Fibroblast of lung (primary cell): ENCODE results near the gene FRMD1. TPM values are rescaled to one million over a fixed set of nuclear protein-coding genes. Genes with fewer than 3 reads are reported as not detected.
A peak's percentile ranks its signal among the peaks of the same experiment; 100 is the strongest.

Experiments used
- DNase-seq, 2 donors: peaks; one replicate each; pipeline versions ENCODE4 v3.0.0 to v3.0.0-alpha.2; 2010; ENCODE audit warnings: low read depth in 2 of 2
- H2AFZ ChIP-seq: 2 replicates; pipeline ENCODE4 v1.5.1; 2012; ENCODE audit warnings: low read length, control low read depth, inconsistent platforms
- H3K27ac ChIP-seq: 2 replicates; pipeline ENCODE4 v1.5.1; 2011; ENCODE audit warnings: low read length, control low read depth; ENCODE audit not compliant: insufficient read depth
- H3K27me3 ChIP-seq: 2 replicates; pipeline ENCODE4 v1.5.1; 2011; ENCODE audit warnings: mild to moderate bottlenecking, low read length; ENCODE audit not compliant: control insufficient read depth, insufficient read depth
- H3K36me3 ChIP-seq: 2 replicates; pipeline ENCODE4 v1.5.1; 2011; ENCODE audit warnings: low read length; ENCODE audit not compliant: control insufficient read depth, insufficient read depth
- H3K4me1 ChIP-seq: 2 replicates; pipeline ENCODE4 v1.5.1; 2011; ENCODE audit warnings: low read length; ENCODE audit not compliant: control insufficient read depth, insufficient read depth; ENCODE audit errors: extremely low read depth
- H3K4me2 ChIP-seq: 2 replicates; pipeline ENCODE4 v1.5.1; 2011; ENCODE audit warnings: low read length, control low read depth; ENCODE audit not compliant: insufficient read depth; ENCODE audit errors: extremely low read depth
- H3K4me3 ChIP-seq, 4 experiments: fragments of 200-600 bp in 1 of 4; sonication (generic) in 1 of 4; replicated peaks in 1 of 4; 2 replicates each; pipeline ENCODE4 v1.5.1; 2011 to 2016; ENCODE audit warnings: low read length in 4 of 4, low read depth in 3 of 4, mild to moderate bottlenecking in 3 of 4, control low read depth in 2 of 4, inconsistent platforms in 1 of 4, mixed read lengths in 1 of 4; ENCODE audit not compliant: insufficient read depth in 1 of 4; ENCODE audit errors: control extremely low read depth in 1 of 4
- H3K79me2 ChIP-seq: 2 replicates; pipeline ENCODE4 v1.5.1; 2012; ENCODE audit warnings: mild to moderate bottlenecking, low read length, inconsistent platforms; ENCODE audit not compliant: control insufficient read depth, insufficient read depth
- H3K9ac ChIP-seq: 2 replicates; pipeline ENCODE4 v1.5.1; 2011; ENCODE audit warnings: mild to moderate bottlenecking, low read length, control low read depth; ENCODE audit not compliant: insufficient read depth
- H3K9me3 ChIP-seq: 2 replicates; pipeline ENCODE4 v1.5.1; 2012; ENCODE audit warnings: low read depth, low read length; ENCODE audit not compliant: control insufficient read depth, insufficient read depth
- H4K20me1 ChIP-seq: 2 replicates; pipeline ENCODE4 v1.5.1; 2011; ENCODE audit warnings: low read length; ENCODE audit not compliant: control insufficient read depth, insufficient read depth; ENCODE audit errors: extremely low read depth
- CTCF ChIP-seq, 2 donors: IDR thresholded peaks in 1 of 2; conservative IDR thresholded peaks in 1 of 2; 1 replicate in 1 of 2; 2 replicates in 1 of 2; pipeline ENCODE4 v1.5.1; 2011 to 2012; ENCODE audit warnings: low read length in 2 of 2, control low read depth in 1 of 2, inconsistent platforms in 1 of 2, low read depth in 1 of 2, mild to moderate bottlenecking in 1 of 2
- EZH2 ChIP-seq: IDR thresholded peaks from 2 replicates; pipeline ENCODE4 v1.5.1; 2012; ENCODE audit warnings: low read length, control low read depth, mild to moderate bottlenecking; ENCODE audit errors: missing control alignments
- polyA plus RNA-seq, 2 donors: library from polyadenylated mRNA; depleted of rRNA in 1 of 2; stranded (reverse) in 1 of 2; unstranded in 1 of 2; fragments of >200 nt; gene quantifications; 2 replicates each; pipeline ENCODE4 v1.2.1, GENCODE V29; 2011 to 2012; ENCODE audit warnings: missing spikeins in 1 of 2
- total RNA-seq: library from RNA; depleted of rRNA; stranded (reverse); fragments of >200 nt; gene quantifications from 2 replicates; pipeline ENCODE4 v1.2.1, GENCODE V29; 2014

FRMD1 gene
- total and polyA plus RNA-seq, 2 donors (not counting 1 experiment from before 2014, with no cell fraction given) = not detected

- no peaks in the 10 kb centered on the region for H4K20me1 ChIP-seq
- no peaks in the 10 kb centered on the region for H3K79me2 ChIP-seq
- no peaks in the 10 kb centered on the region for H3K36me3 ChIP-seq
- no peak overlapping the region for H3K9ac ChIP-seq
- H3K27ac ChIP-seq = peak overlapping the region; percentile 42
- no peak overlapping the region for H3K4me3 ChIP-seq
- H3K27me3 ChIP-seq = no peaks in the 10 kb centered on the region
- TF ChIP-seq CTCF (conservative IDR thresholded peaks at IDR 0.05 in 1 of 2, IDR thresholded peaks at IDR 0.05 in 1 of 2; ENCODE audit: low read depth in 1 of 2, low read length in 2 of 2) = no peak
- TF ChIP-seq EZH2 = no peak
- peaks cover 15% of the 10 kb centered on the region for H3K4me1 ChIP-seq
- H2AFZ ChIP-seq = no peak overlapping the region
- no peaks in the 10 kb centered on the region for H3K9me3 ChIP-seq
- DNase-seq = peak; percentile 50 to 63
- H3K4me2 ChIP-seq = no peak overlapping the region
These were observed 47.5 kb downstream of the FRMD1 start for GRCh38 chr6:168031411-168031971.

- H3K9me3 ChIP-seq = no peaks in the 10 kb centered on the region
- no peaks in the 10 kb centered on the region for H3K27me3 ChIP-seq
- H3K4me2 ChIP-seq = no peak overlapping the region
- no peaks in the 10 kb centered on the region for H4K20me1 ChIP-seq
- peaks cover 10% of the 10 kb centered on the region for H3K4me1 ChIP-seq
- DNase-seq = no peak
- no peak overlapping the region for H3K27ac ChIP-seq
- no peaks in the 10 kb centered on the region for H3K36me3 ChIP-seq
- no peak overlapping the region for H3K9ac ChIP-seq
- TF ChIP-seq EZH2 (no peak), CTCF (conservative IDR thresholded peaks at IDR 0.05 in 1 of 2, IDR thresholded peaks at IDR 0.05 in 1 of 2; ENCODE audit: low read depth in 1 of 2, low read length in 2 of 2) (no peak)
- no peak overlapping the region for H2AFZ ChIP-seq
- no peaks in the 10 kb centered on the region for H3K79me2 ChIP-seq
- no peak overlapping the region for H3K4me3 ChIP-seq
These were observed 48.1 kb downstream of the FRMD1 start for GRCh38 chr6:168030908-168031307.

GRCh38 chr6:168030218-168030746, 48.7 kb downstream of the FRMD1 start:
- no peak for DNase-seq
- Histone ChIP-seq H3K9ac (no peak overlapping the region), H3K27ac (no peak overlapping the region), H3K9me3 (no peaks in the 10 kb centered on the region), H3K36me3 (no peaks in the 10 kb centered on the region), H3K4me3 (no peak overlapping the region), H3K27me3 (no peaks in the 10 kb centered on the region), H3K4me1 (peaks cover 8% of the 10 kb centered on the region), H3K79me2 (no peaks in the 10 kb centered on the region), H2AFZ (no peak overlapping the region), H4K20me1 (no peaks in the 10 kb centered on the region), H3K4me2 (no peak overlapping the region)
- TF ChIP-seq EZH2 = no peak
- no peak for TF ChIP-seq CTCF (conservative IDR thresholded peaks at IDR 0.05 in 1 of 2, IDR thresholded peaks at IDR 0.05 in 1 of 2; ENCODE audit: low read depth in 1 of 2, low read length in 2 of 2)
